ENCODE results near the gene A2ML1.

GRCh38 chr12:8779862-8780261, 42.6 kb upstream of the A2ML1 start:
- TF ChIP-seq PAX5 (IDR thresholded peaks at IDR 0.05; ENCODE audit: insufficient read depth, low read length, severe bottlenecking) (no peak), TAF1 (IDR thresholded peaks at IDR 0.05; ENCODE audit: low read depth, low read length) (no peak), POLR2A (IDR thresholded peaks at IDR 0.05; ENCODE audit: low read depth, low read length) (no peak), POLR2AphosphoS5 (IDR thresholded peaks at IDR 0.05; ENCODE audit: low read depth, low read length) (no peak), SPI1 (IDR thresholded peaks at IDR 0.05; ENCODE audit: low read depth, low read length) (no peak)

Data from GM12891 (cell line).